GM12878 (cell line): ENCODE measurements around the gene SORCS1. TPM values are rescaled to one million over a fixed set of nuclear protein-coding genes. Genes with fewer than 3 reads are reported as not detected.

Experiments
- ATAC-seq: fragments of 200-7000 bp; cut with Tn5 transposase; 3 replicates; pipeline ENCODE4 v1.9.1; 2020; ENCODE audit warnings: mild to moderate bottlenecking, moderate library complexity
- BruUV-seq: library from RNA; stranded (reverse); fragments of 400-500 nt; replicated peaks from 2 replicates; lab custom pipeline; 2021; lab: Mats Ljungman, UMichigan
- CTCF ChIA-PET: fragments of 300-600 bp; sonication (Branson Sonifier 250); formaldehyde crosslinking; extraction: SDS; loops from one replicate; lab custom pipeline; 2021; ENCODE audit warnings: inconsistent platforms; lab: Yijun Ruan, JAX
- POLR2A ChIA-PET: fragments of 350-600 bp; formaldehyde crosslinking; extraction: SDS; loops from one replicate; lab custom pipeline; 2021; ENCODE audit warnings: inconsistent platforms; lab: Charles Lee
- RAD21 ChIA-PET: fragments of 300-600 bp; sonication (Branson Sonifier 250); formaldehyde crosslinking; loops from one replicate; lab custom pipeline; 2023; ENCODE audit warnings: antibody characterized with exemption; ENCODE audit not compliant: unreplicated experiment; lab: Charles Lee
- SMC1A ChIA-PET: fragments of 300-600 bp; sonication (Branson Sonifier 250); formaldehyde crosslinking; loops from one replicate; lab custom pipeline; 2023; ENCODE audit not compliant: unreplicated experiment, uncharacterized antibody; lab: Charles Lee
- DNase-seq: peaks from one replicate; pipeline ENCODE4 v3.0.0-alpha.2; 2011; ENCODE audit warnings: low read depth, low spot score
- FAIRE-seq: peaks from 3 replicates; lab custom pipeline; 2011; peaks lifted over from hg19 to GRCh38; lab: Jason Lieb, UNC
- H2AFZ ChIP-seq: 2 replicates; pipeline ENCODE4 v1.6.0; 2011; ENCODE audit warnings: low read depth, low read length, control low read depth; ENCODE audit not compliant: control insufficient read depth
- H3K27ac ChIP-seq: 2 replicates; pipeline ENCODE4 v1.5.1; 2011; ENCODE audit warnings: control low read depth; ENCODE audit not compliant: control insufficient read depth, insufficient read depth
- H3K27me3 ChIP-seq, 2 experiments: replicated peaks in 1 of 2; 2 replicates each; pipeline versions ENCODE4 v1.6.0 to v1.6.1; 2011; ENCODE audit warnings: low read length in 1 of 2; ENCODE audit not compliant: control insufficient read depth in 2 of 2, insufficient read depth in 2 of 2
- H3K36me3 ChIP-seq, 2 experiments: 2 replicates each; pipeline ENCODE4 v1.5.1; 2011; ENCODE audit warnings: low read length in 1 of 2; ENCODE audit not compliant: control insufficient read depth in 2 of 2, insufficient read depth in 2 of 2
- H3K4me1 ChIP-seq: 2 replicates; pipeline ENCODE4 v1.6.1; 2011; ENCODE audit warnings: mild to moderate bottlenecking, low read length, moderate library complexity, mixed read lengths; ENCODE audit not compliant: control insufficient read depth, insufficient read depth
- H3K4me2 ChIP-seq: 2 replicates; pipeline ENCODE4 v1.6.0; 2011; ENCODE audit warnings: control low read depth; ENCODE audit not compliant: control insufficient read depth, insufficient read depth
- H3K4me3 ChIP-seq: fragments of 200-600 bp; sonication (generic); 2 replicates; pipeline ENCODE4 v1.5.1; 2016
- H3K79me2 ChIP-seq: 2 replicates; pipeline ENCODE4 v1.6.0; 2011; ENCODE audit warnings: low read length; ENCODE audit not compliant: control insufficient read depth, insufficient read depth
- H3K9ac ChIP-seq: 2 replicates; pipeline ENCODE4 v1.8.0; 2011; ENCODE audit warnings: low read length, control low read depth, mixed read lengths; ENCODE audit not compliant: control insufficient read depth, insufficient read depth
- H3K9me3 ChIP-seq: replicated peaks from 3 replicates; pipeline ENCODE4 v1.5.1; 2011; ENCODE audit warnings: mild to moderate bottlenecking, low read length; ENCODE audit not compliant: control insufficient read depth, insufficient read depth
- H4K20me1 ChIP-seq: 2 replicates; pipeline ENCODE4 v1.6.0; 2011; ENCODE audit not compliant: control insufficient read depth, insufficient read depth
- CTCF ChIP-seq, 3 experiments: IDR thresholded peaks in 2 of 3; conservative IDR thresholded peaks in 1 of 3; 2 replicates each; pipeline ENCODE4 v1.5.1; 2011; ENCODE audit warnings: low read depth in 3 of 3, low read length in 3 of 3, mild to moderate bottlenecking in 3 of 3, control low read depth in 2 of 3, moderate library complexity in 2 of 3, inconsistent platforms in 1 of 3, mixed read lengths in 1 of 3; ENCODE audit not compliant: control insufficient read depth in 2 of 3, insufficient read depth in 1 of 3; ENCODE audit errors: extremely low read depth in 1 of 3
- SPI1 ChIP-seq: IDR thresholded peaks from 2 replicates; pipeline ENCODE4 v1.6.1; 2011; ENCODE audit warnings: low read depth, mild to moderate bottlenecking, low read length, moderate library complexity, borderline replicate concordance; ENCODE audit not compliant: insufficient read depth
- WGBS: methylation state at CpG from one replicate; pipeline ENCODE4 v1.1.6; 2016; ENCODE audit warnings: low lambda C conversion rate; ENCODE audit not compliant: insufficient replicate concordance, insufficient coverage; ENCODE audit errors: missing lambda C conversion rate; 5-methylcytosine and 5-hydroxymethylcytosine counted together
- in situ Hi-C: fragments of 300-500 bp; cut with MboI; formaldehyde crosslinking; loops from 9 replicates; pipeline ENCODE4 v1.14.3; 2018; ENCODE audit warnings: mixed read lengths
- intact Hi-C: fragments of 100-400 bp; cut with micrococcal nuclease; formaldehyde crosslinking; loops from one replicate; pipeline ENCODE4 v1.14.2; 2022; ENCODE audit not compliant: unreplicated experiment
- polyA plus RNA-seq, 11 experiments: library from polyadenylated mRNA; depleted of rRNA in 4 of 11; unstranded in 6 of 11; stranded (reverse) in 5 of 11; fragments of >200 nt; fragmentation: Nextera tagmentation in 4 of 11; fragmentation: Illumina TruSeq in 1 of 11; extraction: Ambion mirVana in 4 of 11; extraction: Trizol in 1 of 11; gene quantifications; 1 replicate in 1 of 11; 2 replicates in 10 of 11; pipeline versions ENCODE4 v1.2.1 to v1.2.3, GENCODE V29; 2011 to 2016; ENCODE audit warnings: inconsistent platforms in 2 of 11, missing spikeins in 2 of 11, low read depth in 1 of 11
- total RNA-seq, 4 experiments: library from RNA; depleted of rRNA in 3 of 4; stranded (reverse); fragments of >200 nt in 3 of 4; fragmentation: Illumina TruSeq in 1 of 4; extraction: Trizol in 1 of 4; gene quantifications; 2 replicates each; pipeline versions ENCODE4 v1.2.1 to v1.2.3, GENCODE V29; 2013 to 2021

SORCS1 gene
- total and polyA plus RNA-seq, 10 of the 15 experiments (the other 5 are each of a cell fraction or from before 2014, with no cell fraction given), result 0.02 to 9.6 (median 0.06) TPM; not detected in 3

GRCh38 chr10:106957823-106958588 is 206.5 kb downstream of the SORCS1 start:
- H2AFZ ChIP-seq, result peak overlapping the region; percentile 79
- peak overlapping the region; percentile 29 for H3K27ac ChIP-seq
- H3K79me2 ChIP-seq, result no peaks in the 10 kb centered on the region
- H3K9ac ChIP-seq, result no peak overlapping the region; the same call in 1 of the 2 replicates
- DNase-seq, result no peak
- POLR2A ChIA-PET, result interaction anchor here (0.6 kb wide), 1 partner anchor 12 kb away, joined by 6 read pairs; no protein-coding TSS in a partner anchor
- no peak for FAIRE-seq
- 38% methylated on average over 12 of the region's 12 CpGs for WGBS
- peaks cover 13% of the 10 kb centered on the region for H3K4me1 ChIP-seq
- no peak for ATAC-seq
- SMC1A ChIA-PET, result interaction anchor here (0.7 to 3.0 kb wide), 11 partner anchors 8 to 161 kb away, joined by 3 to 15 read pairs (median 3); no protein-coding TSS in a partner anchor
- CTCF ChIA-PET, result interaction anchor here (0.8 to 2.0 kb wide), 5 partner anchors 9 to 96 kb away, joined by 3 to 5 read pairs (median 4); no protein-coding TSS in a partner anchor
- H3K36me3 ChIP-seq, result no peaks in the 10 kb centered on the region
- peak overlapping the region; percentile 71 for H3K4me2 ChIP-seq
- H3K4me3 ChIP-seq, result no peak overlapping the region
- in situ Hi-C loops, result no loop called here
- no peaks in the 10 kb centered on the region for H3K27me3 ChIP-seq
- BruUV-seq, result no TSS peak
- RAD21 ChIA-PET, result interaction anchor here (1.3 kb wide), 1 partner anchor 91 kb away, joined by 3 read pairs; no protein-coding TSS in a partner anchor
- intact Hi-C loops, result no loop called here
- H3K9me3 ChIP-seq, result no peaks in the 10 kb centered on the region; the same call in 2 of the 3 replicates
- TF ChIP-seq SPI1 (0 out of 2 replicates have a peak, but pooled peaks have one; percentile 10), CTCF (IDR thresholded peaks at IDR 0.05 in 2 of 3, conservative IDR thresholded peaks at IDR 0.05 in 1 of 3; ENCODE audit: control insufficient read depth in 2 of 3, extremely low read depth in 1 of 3, insufficient read depth in 1 of 3, low read depth in 3 of 3, low read length in 3 of 3) (no peak)
- H4K20me1 ChIP-seq, result no peaks in the 10 kb centered on the region
